Esophagus (tissue), 2 donors: Measurements from ENCODE around the gene PISD. TPM values are rescaled to one million over a fixed set of nuclear protein-coding genes. Genes with fewer than 3 reads are reported as not detected.

Experiments
- H3K27ac ChIP-seq, 2 donors: one replicate each; pipeline ENCODE4 v1.5.1; 2013; ENCODE audit warnings: low read depth in 2 of 2, mild to moderate bottlenecking in 2 of 2, inconsistent platforms in 1 of 2, low read length in 1 of 2, moderate library complexity in 1 of 2
- H3K27me3 ChIP-seq, 2 donors: one replicate each; pipeline ENCODE4 v1.6.1; 2013; ENCODE audit warnings: low read length in 2 of 2, control low read depth in 1 of 2, mild to moderate bottlenecking in 1 of 2; ENCODE audit not compliant: insufficient read depth in 2 of 2, control insufficient read depth in 1 of 2
- H3K36me3 ChIP-seq, 2 donors: one replicate each; pipeline ENCODE4 v1.6.1; 2013; ENCODE audit warnings: low read length in 1 of 2; ENCODE audit not compliant: control insufficient read depth in 2 of 2, insufficient read depth in 2 of 2
- H3K4me1 ChIP-seq, 2 donors: one replicate each; pipeline ENCODE4 v1.6.1; 2013; ENCODE audit warnings: low read length in 1 of 2; ENCODE audit not compliant: control insufficient read depth in 2 of 2, insufficient read depth in 2 of 2
- H3K4me3 ChIP-seq, 2 donors: one replicate each; pipeline ENCODE4 v1.5.1; 2013; ENCODE audit warnings: low read length in 2 of 2, mild to moderate bottlenecking in 2 of 2, low read depth in 1 of 2, moderate library complexity in 1 of 2
- H3K9me3 ChIP-seq, 2 donors: one replicate each; pipeline ENCODE4 v1.6.1; 2013; ENCODE audit warnings: mild to moderate bottlenecking in 2 of 2, low read depth in 1 of 2, low read length in 1 of 2, moderate library complexity in 1 of 2; ENCODE audit not compliant: control insufficient read depth in 2 of 2, insufficient read depth in 1 of 2
- WGBS, 2 donors: extraction: QIAGEN DNeasy Blood & Tissue Kit; methylation state at CpG; one replicate each; pipeline ENCODE4 v1.1.7; 2013; 5-methylcytosine and 5-hydroxymethylcytosine counted together
- polyA plus RNA-seq, 2 donors: library from polyadenylated mRNA; stranded (reverse); fragments of 200-250 nt; gene quantifications; one replicate each; pipeline ENCODE4 v1.2.3, GENCODE V29; 2013
- donor health status: healthy with polysubstance abuse.
- donor health status: Bipolar disorder and iron deficiency.

The PISD gene
- polyA plus RNA-seq, 2 donors: 24.7 to 30.4 TPM

DNA sequence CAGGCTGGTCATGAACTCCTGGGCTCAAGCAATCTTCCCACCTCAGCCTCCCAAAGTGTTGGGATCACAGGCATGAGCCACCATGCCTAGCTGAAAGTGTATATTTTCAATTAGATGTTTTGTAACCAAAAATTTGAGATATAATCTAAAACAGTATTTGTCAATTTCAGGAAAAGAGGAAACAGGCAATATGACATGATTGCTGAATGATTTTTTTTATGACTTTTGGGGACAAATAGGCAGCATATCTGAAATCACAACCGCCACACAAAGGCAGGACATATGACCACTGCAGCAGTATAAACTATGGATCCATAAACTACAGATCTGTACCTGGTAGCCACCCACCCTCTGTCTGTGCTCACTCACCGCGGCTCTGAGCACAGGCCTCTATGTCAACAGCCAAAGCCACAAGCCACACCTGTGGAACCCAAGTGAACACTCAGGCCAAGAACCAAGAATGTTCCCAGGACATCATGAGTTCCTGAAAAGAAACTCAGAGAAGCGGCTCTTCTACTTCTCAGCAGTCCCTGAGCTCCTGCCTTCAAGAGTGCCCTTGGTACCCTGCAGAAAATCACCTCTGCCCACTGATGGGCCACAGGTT is 22.5 kb downstream of the PISD start:
- peaks cover 0 to 9% of the 10 kb centered on the region in 2 donors for H3K4me1 ChIP-seq
- WGBS, 2 donors: 65 to 72% methylated on average over 4 of the region's 4 CpGs
- H3K27ac ChIP-seq: peak overlapping the region in 1 of 2 donors; percentile 8

GRCh38 chr22:31637891-31638618 is 24.0 kb downstream of the PISD start:
- Histone ChIP-seq H3K27me3 (no peaks in the 10 kb centered on the region), H3K4me3 (no peak overlapping the region), H3K4me1 (peaks cover 0 to 9% of the 10 kb centered on the region in 2 donors), H3K36me3 (peaks cover 0 to under 1% of the 10 kb centered on the region in 2 donors), H3K27ac (peak overlapping the region; percentile 20 to 28), H3K9me3 (no peaks in the 10 kb centered on the region)
- 60 to 63% methylated on average over 15 of the region's 15 CpGs for WGBS, 2 donors

More for the DNA sequence above, 22.5 kb downstream of the PISD start:
- H3K4me3 ChIP-seq: no peak overlapping the region
- no peaks in the 10 kb centered on the region for H3K9me3 ChIP-seq
- H3K36me3 ChIP-seq: no peaks in the 10 kb centered on the region
- no peaks in the 10 kb centered on the region for H3K27me3 ChIP-seq

DNA sequence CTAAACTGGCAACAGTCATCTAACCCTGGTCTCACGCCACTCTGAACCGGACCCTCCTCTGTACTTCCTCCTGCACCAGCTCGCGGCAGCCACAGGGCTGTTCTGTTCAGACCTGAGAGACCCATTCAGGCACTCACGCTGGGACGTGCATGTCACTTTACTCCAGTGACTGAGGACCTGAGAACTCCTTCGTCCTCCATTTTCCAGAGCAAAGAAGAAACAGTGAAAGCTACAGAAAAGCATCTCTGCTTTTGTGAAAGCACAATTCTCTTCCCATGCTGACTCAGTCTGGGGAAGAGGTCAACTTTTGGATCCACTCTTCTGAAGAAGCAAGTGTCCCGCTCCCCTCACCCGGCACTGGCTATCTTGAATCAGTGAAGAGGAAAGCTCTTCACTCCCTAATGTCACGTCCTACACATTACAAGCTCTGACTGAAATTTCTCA is 24.5 kb downstream of the PISD start:
- Histone ChIP-seq H3K9me3 (no peaks in the 10 kb centered on the region), H3K36me3 (peaks cover 0 to 3% of the 10 kb centered on the region in 2 donors), H3K4me1 (peaks cover 0 to 9% of the 10 kb centered on the region in 2 donors), H3K4me3 (no peak overlapping the region), H3K27me3 (no peaks in the 10 kb centered on the region), H3K27ac (peak overlapping the region in 1 of 2 donors; percentile 20)
- 74 to 79% methylated on average over 10 of the region's 10 CpGs for WGBS, 2 donors

GRCh38 chr22:31635638-31636306 is 26.2 kb downstream of the PISD start:
- H3K36me3 ChIP-seq: peaks cover 0 to 5% of the 10 kb centered on the region in 2 donors
- no peaks in the 10 kb centered on the region for H3K27me3 ChIP-seq
- peak overlapping the region; percentile 0 to 38 for H3K27ac ChIP-seq
- H3K4me3 ChIP-seq: no peak overlapping the region
- H3K9me3 ChIP-seq: no peaks in the 10 kb centered on the region
- WGBS, 2 donors: 85 to 89% methylated on average over 13 of the region's 13 CpGs
- H3K4me1 ChIP-seq: peaks cover 0 to 17% of the 10 kb centered on the region in 2 donors

GRCh38 chr22:31631436-31631835 is 30.6 kb downstream of the PISD start:
- peak overlapping the region; percentile 68 to 81 for H3K27ac ChIP-seq
- H3K9me3 ChIP-seq: no peaks in the 10 kb centered on the region
- no peaks in the 10 kb centered on the region for H3K27me3 ChIP-seq
- peaks cover 0 to 12% of the 10 kb centered on the region in 2 donors for H3K36me3 ChIP-seq
- peaks cover 11 to 38% of the 10 kb centered on the region in 2 donors for H3K4me1 ChIP-seq
- no peak overlapping the region for H3K4me3 ChIP-seq
- WGBS, 2 donors: 85 to 88% methylated on average over 9 of the region's 9 CpGs

GRCh38 chr22:31630331-31631329 is 31.4 kb downstream of the PISD start:
- peaks cover 19 to 44% of the 10 kb centered on the region in 2 donors for H3K4me1 ChIP-seq
- H3K4me3 ChIP-seq: peak overlapping the region; percentile 56 to 63
- no peaks in the 10 kb centered on the region for H3K9me3 ChIP-seq
- 2 to 3% methylated on average over 56 to 65 of the region's 65 CpGs for WGBS, 2 donors
- H3K27ac ChIP-seq: peak overlapping the region; percentile 68 to 81
- no peaks in the 10 kb centered on the region for H3K27me3 ChIP-seq
- H3K36me3 ChIP-seq: peaks cover 0 to 12% of the 10 kb centered on the region in 2 donors

GRCh38 chr22:31629741-31630184 is 32.3 kb downstream of the PISD start:
- Histone ChIP-seq H3K4me3 (peak overlapping the region; percentile 56 to 63), H3K27ac (peak overlapping the region; percentile 68 to 81), H3K9me3 (no peaks in the 10 kb centered on the region), H3K4me1 (peaks cover 24 to 43% of the 10 kb centered on the region in 2 donors), H3K27me3 (no peaks in the 10 kb centered on the region), H3K36me3 (peaks cover 0 to 12% of the 10 kb centered on the region in 2 donors)
- WGBS, 2 donors: 28 to 31% methylated on average over 14 of the region's 14 CpGs

GRCh38 chr22:31628969-31629708 is 32.9 kb downstream of the PISD start:
- Histone ChIP-seq H3K9me3 (no peaks in the 10 kb centered on the region), H3K27ac (no peak overlapping the region), H3K4me1 (peaks cover 24 to 44% of the 10 kb centered on the region in 2 donors), H3K4me3 (no peak overlapping the region), H3K27me3 (no peaks in the 10 kb centered on the region), H3K36me3 (peaks cover 0 to 12% of the 10 kb centered on the region in 2 donors)
- WGBS, 2 donors: 72 to 80% methylated on average over 17 of the region's 17 CpGs
